ENCODE measurements around the gene VDR. TPM values are rescaled to one million over a fixed set of nuclear protein-coding genes. Genes with fewer than 3 reads are reported as not detected.

Gene VDR
- polyA plus RNA-seq, 1 donor: 3.1 TPM

GRCh38 chr12:47931187-47931586 lies 26.4 kb upstream of the VDR start:
- no peak for DNase-seq

GRCh38 chr12:47930634-47931033 lies 25.8 kb upstream of the VDR start:
- DNase-seq: no peak

- no peak for DNase-seq
These were observed 22.6 kb upstream of the VDR start for GRCh38 chr12:47927346-47927745.

GRCh38 chr12:47921907-47922306 lies 17.1 kb upstream of the VDR start:
- DNase-seq: no peak

DNA sequence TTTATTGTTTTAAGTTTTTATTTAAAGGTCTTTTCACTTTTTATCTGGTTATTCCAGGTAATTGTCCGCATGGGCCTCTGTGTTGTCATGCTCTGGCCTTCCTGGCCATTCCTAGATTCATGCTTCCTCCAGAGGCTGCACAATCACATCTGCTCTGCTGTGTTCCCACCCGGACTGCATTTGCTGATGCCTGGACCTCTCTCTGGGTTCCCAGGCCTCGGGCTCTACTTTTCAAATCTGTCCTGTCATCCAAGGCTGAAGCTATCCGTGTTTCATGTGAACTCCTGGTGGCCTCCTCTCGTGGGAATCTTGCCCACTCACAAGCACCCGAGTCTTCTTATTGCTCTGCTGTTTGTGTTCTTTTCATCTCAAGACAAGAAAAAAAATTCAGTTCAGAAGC lies 16.1 kb upstream of the VDR start:
- DNase-seq: no peak

DNA sequence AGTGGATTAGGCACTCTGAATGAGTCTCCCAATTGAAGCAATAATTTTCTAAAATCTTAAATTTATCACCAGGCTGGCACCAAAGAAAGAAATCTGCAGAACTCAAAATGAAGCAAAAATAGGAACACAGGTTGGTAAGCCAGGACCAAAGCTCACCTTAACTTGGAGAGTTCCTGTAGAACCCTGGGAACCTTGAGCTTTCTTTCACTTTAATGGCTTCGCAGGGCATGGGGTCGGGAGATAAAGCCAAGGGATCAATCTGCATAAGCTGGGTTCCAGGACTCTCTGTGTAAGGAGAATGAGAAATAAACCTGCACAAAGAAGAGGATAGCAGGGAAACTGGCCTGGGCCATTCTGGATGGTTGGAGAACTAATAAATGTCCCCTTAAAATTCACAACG lies 8.3 kb upstream of the VDR start:
- no peak for DNase-seq

DNA sequence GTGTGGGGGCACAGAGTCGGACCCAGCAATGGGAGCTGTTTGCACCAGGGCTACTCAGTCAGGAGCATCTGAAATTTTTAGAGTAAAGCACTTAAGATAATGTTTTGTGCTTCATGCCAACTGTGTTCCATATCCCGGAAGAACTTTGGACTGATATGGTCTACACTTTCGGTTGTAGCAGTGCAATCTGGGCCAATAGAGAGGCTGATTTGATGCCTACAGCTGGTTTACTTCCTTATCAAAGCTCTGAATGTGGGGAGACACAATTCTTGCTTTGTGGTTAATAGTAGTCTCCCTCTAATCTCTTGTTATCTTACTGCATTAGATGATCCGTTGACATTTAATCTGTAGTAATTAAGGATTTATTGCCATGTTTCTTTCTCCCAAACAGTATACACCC lies 7.8 kb upstream of the VDR start:
- no peak for DNase-seq

GRCh38 chr12:47910981-47911380 lies 6.2 kb upstream of the VDR start:
- no peak for DNase-seq

DNA sequence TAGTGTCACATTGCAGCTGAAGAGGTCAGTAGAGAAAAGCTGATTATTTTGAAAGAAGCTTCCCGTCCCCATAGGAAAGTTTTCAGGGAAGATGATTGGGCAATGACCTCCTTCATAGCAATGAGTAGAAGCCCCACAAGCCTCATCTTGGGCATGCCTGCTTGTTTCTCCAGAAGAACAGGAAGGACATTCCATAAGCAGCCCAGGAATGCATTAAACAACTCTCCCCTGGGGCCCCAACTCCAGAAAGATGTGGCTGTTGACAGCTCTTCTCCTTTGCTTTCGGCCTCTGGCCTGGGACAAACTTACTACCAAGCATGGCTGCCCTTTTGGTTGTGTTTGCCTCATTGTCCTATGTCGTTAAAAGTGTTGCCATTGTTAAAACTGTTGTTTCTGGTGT lies 5.7 kb upstream of the VDR start:
- no peak for DNase-seq

- no peak for DNase-seq
These were observed 5.2 kb upstream of the VDR start for GRCh38 chr12:47909839-47910465.

- DNase-seq: no peak
These were observed 3.9 kb upstream of the VDR start for GRCh38 chr12:47908738-47909137.

DNA sequence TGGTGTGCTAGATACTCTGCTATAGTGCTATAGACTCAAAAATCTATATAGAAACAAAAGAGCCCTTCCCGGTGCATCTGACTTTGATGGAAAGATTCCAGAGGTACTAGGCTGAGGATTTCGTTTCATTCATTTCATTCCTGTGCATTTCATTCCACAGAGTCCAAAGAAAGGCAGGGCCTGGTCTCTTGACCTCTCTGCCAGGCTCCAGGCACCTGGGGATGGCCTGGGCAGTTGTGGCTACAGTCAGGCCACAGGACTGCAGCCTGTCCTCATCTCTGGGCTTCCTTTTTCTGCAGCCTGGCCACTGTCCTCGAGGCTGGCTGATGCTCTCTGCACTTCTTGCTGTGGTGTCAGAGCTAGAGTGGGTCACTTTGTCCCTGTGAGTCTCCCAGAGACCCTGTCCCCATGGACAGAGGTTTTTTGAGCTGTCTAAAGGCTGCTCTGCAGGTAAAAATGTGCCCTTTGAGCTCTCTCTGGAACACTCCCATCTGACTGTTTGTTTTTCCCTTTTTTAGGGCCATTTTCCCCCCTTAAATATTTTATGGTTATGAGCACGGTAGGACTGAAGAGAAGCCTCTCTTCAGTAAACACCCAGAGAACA lies 3.2 kb upstream of the VDR start:
- no peak for DNase-seq

DNA sequence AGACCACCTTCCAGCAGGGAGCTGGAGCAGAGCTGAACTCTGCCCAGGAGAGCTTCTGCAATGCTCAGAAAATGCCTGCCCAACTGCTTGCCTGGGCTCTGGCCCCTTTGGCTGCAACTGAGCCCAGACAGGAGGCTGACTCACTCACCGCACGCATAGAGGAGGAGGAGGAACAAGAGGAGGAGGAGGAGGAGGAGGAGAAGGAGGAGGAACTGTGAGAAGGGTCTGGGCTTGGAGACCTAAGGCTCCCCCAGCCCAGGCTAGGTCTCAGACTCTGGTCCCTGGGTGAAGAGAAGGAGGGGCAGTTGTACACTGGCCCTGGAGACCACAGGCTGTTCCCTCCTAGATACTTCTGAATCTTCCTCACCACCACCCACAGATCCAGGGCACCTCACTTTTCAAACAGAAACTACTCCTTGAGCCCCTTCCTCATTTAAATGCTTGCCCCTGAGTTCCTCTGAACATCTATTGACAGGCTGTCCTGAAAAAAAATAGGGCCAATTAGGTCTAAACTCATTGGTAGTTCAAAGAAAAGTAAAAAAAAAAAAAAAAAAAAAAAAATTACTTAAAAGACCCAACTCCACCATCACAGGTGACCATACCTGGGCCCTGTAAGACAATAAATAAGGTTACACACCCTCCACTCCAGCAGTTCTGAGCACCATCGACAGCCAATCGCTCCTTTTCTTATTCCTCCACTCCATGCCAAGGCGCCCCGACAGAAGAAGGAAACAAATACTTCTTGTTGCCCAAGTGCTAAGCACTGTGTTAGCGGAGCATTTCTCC lies 674 bp downstream of the VDR start:
- DNase-seq: no peak

- no peak for DNase-seq
These were observed 1.6 kb downstream of the VDR start for GRCh38 chr12:47903151-47903611.

DNA sequence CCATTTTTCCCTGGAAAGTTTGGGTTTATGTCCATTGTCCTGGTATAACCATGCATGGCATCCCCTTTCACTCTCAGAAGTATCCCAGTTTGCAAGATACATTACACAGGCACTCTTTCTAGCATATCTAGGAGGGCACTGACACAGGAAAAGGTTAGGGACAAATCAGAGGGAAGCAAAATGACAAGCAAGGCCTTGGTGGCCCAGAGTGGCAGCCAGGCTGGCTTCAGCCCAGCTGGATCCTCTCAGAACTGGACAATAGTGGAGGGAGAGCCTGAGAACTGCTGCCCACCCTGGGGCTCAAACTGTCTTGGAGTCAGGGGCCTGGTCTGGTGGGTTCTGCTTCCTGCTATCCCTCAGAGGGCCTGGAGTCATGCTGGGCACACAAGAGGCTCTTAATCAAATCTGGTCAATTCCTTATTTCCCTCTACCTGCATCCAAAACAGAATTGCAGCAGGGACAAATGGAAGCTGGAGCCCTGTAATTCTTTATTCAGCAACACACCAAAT lies 2.6 kb downstream of the VDR start:
- DNase-seq: no peak

- DNase-seq: no peak
These were observed 3.1 kb downstream of the VDR start for GRCh38 chr12:47901718-47902093.

- DNase-seq: no peak
These were observed 3.6 kb downstream of the VDR start for GRCh38 chr12:47901063-47901717.

DNA sequence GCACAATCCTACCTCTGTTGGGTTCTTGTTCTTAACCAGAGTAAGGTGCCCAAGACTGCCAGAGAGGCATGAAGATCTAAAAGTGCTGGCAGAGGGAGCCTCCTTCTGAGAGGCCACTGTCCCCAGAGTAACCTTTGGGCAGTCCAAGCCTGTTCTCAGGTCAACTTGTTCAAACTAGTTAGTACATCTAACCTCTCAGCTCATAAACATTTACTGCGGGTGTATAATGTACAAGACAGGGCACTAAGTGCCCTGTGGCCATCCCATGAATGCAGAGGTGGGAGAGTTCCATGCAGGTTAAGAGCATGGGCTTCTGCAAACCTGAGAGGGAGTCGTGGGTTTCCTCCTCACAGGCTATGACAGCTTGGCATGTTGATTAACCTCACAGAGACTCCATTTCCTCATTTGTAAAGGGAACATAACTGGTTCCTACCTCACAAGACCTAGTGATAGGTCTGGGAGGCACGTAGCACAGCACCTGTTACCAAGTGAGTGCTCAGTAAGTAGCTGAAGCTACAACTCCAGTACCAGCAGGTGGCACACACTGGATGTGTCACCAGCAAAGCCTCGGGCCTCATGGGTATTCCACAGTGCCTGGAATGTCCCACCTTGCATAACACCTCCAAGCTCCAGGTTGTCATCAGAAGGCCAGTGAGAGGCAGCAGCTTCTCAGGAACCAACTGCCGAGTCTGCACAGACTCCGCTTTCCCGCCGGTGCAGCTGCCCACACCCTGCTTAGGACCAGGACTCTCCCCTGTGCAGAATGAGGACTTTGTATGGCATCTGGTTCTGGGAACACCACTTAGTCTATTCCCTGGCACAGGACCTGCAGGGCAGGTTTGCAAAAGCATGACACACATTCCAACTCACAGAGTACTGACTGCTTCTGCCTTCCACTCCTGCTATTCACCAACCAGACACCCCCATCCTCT lies 4.4 kb downstream of the VDR start:
- DNase-seq: no peak

GRCh38 chr12:47899466-47899865 lies 5.3 kb downstream of the VDR start:
- no peak for DNase-seq

DNA sequence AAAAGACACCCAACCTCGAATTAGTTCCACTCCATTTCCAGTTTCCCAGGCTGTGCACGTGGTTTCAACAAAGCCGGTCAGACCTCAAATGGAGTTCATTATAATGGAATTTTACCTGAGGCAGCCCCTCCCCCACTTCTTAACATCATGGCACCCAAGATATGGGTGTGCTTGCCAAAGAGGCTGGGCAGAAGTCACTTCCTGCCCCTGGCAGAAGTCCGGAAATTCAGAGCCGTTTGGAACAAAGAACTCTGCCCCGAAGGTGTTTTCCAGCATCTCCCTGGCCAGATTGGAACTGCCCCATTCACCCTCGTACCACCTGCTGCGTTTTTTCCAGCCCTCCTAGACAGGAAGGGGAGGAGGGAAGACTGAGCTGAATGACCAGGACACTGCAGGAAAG lies 8.2 kb downstream of the VDR start:
- DNase-seq: no peak

DNA sequence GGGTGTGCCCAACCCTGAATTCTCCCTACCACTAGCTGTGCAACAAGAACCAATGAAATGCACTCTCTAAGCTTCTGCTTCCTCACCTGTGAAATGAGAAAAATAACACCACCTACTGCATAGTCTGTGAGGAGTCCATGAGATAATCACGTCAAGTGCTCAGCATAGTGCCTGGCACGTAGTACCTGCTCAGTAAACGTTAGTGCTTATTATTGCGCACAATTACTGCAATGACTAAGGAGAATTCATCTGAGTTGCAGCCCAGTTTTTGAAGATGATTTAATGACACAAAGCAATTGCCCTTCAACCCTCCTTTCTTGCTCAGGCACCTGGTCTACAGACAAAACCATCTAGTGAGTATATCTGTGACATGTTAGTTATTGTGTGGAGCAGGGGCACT lies 8.8 kb downstream of the VDR start:
- no peak for DNase-seq

DNA sequence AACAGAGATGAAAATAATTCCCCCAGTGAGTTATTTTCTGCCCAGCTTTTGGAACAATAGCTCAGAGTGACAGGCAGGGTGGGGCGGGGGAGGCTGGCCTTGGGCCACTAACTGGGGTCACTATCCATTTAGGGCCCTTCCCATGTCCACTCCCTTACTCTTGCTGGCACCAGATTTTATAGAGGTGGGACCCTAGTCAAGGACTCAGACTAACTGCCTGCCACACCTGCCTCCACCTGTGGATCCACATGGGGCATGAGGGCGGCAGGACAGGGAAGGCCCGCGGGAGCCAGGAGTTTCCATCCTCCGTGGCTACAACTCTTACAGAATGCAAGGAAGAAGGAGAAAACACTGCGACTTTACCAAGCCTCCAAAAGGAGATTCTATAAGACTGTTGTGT lies 10.1 kb downstream of the VDR start:
- no peak for DNase-seq

Data from left kidney (tissue), 2 donors.